Activated naive CD8-positive, alpha-beta T cell treated with anti-CD3 and anti-CD28 coated beads, Interleukin-2, amount 10 ng/mL, durations not matched to agents 7 days and 5 days (primary cell): ENCODE data around the gene CENPX. TPM values are rescaled to one million over a fixed set of nuclear protein-coding genes. Genes with fewer than 3 reads are reported as not detected.
"Not testable (repeated sequence)": the region's sequence is repeated elsewhere in the genome, so short reads cannot be mapped to it uniquely, and the experiment has no call there.

ENCODE experiments used
- ATAC-seq: fragments of 150-1000 bp; cut with Tn5 transposase; one replicate; pipeline ENCODE4 v1.10.0; 2021; ENCODE audit warnings: low read depth, moderate library complexity
- POLR2A ChIA-PET: fragments of 350-600 bp; sonication (Branson Sonifier 250); formaldehyde crosslinking; loops from one replicate; lab custom pipeline; 2021; ENCODE audit warnings: antibody characterized with exemption; lab: Charles Lee
- DNase-seq: peaks from one replicate; pipeline ENCODE4 v3.0.0; 2021
- H3K27ac Mint-ChIP-seq: one replicate; pipeline ENCODE4 v1.8.0; 2022; ENCODE audit warnings: mild to moderate bottlenecking, mixed read lengths
- H3K27me3 Mint-ChIP-seq: one replicate; pipeline ENCODE4 v1.8.0; 2022; ENCODE audit warnings: mild to moderate bottlenecking, moderate library complexity, mixed read lengths
- H3K36me3 Mint-ChIP-seq: one replicate; pipeline ENCODE4 v1.8.0; 2021; ENCODE audit warnings: mild to moderate bottlenecking, mixed read lengths
- H3K4me1 Mint-ChIP-seq: one replicate; pipeline ENCODE4 v1.8.0; 2021; ENCODE audit warnings: mixed read lengths
- H3K4me3 Mint-ChIP-seq: one replicate; pipeline ENCODE4 v1.8.0; 2022; ENCODE audit warnings: mild to moderate bottlenecking, moderate library complexity, mixed read lengths
- H3K9me3 Mint-ChIP-seq: one replicate; pipeline ENCODE4 v1.8.0; 2021; ENCODE audit warnings: mixed read lengths
- total RNA-seq, 2 experiments: library from RNA; stranded (reverse); gene quantifications; one replicate each; pipeline ENCODE4 v1.2.3, GENCODE V29; 2021

The CENPX gene
- total RNA-seq, 2 experiments from 2014 or later: 62.0 to 64.7 TPM

DNA sequence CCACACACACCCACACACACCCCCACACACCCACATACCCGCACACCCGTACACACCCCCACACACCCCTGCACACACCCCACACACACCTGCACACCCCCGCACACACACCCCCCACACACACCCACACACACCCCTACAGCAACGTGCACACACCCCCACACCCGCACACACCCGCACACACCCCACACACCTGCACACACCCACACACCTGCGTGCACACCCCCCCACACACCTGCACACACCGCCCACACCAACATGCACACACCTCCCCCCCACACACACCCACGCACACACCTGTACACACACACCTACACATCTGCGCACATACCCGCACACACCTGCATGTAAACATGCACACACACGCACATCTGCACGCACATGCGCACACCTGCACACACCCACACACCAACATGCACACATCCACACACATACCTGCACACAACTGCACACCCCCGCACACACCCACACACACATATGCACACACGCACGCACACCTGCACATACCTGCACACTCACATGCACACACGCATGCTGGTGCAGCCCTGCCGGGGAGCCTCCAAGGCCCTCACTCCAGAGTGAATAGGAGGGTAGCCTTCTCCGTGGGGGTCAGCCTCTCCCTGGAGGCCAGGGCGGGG, 37.8 kb downstream of the CENPX start:
- Mint-ChIP-seq H3K4me3 (no peak overlapping the region), H3K9me3 (no peaks in the 10 kb centered on the region), H3K4me1 (peaks cover 15% of the 10 kb centered on the region), H3K27ac (no peak overlapping the region), H3K36me3 (peaks cover 15% of the 10 kb centered on the region), H3K27me3 (peaks cover 4% of the 10 kb centered on the region)
- ATAC-seq (no peak), DNase-seq (no peak)
- POLR2A ChIA-PET: no interaction called here

- ATAC-seq (no peak), DNase-seq (no peak)
- H3K9me3 Mint-ChIP-seq: no peaks in the 10 kb centered on the region
- no peak overlapping the region for H3K27ac Mint-ChIP-seq
- H3K4me1 Mint-ChIP-seq: peaks cover 21% of the 10 kb centered on the region
- POLR2A ChIA-PET: interaction anchor here (0.7 kb wide), 1 partner anchor 945 kb away, joined by 3 read pairs; no protein-coding TSS in a partner anchor
- peaks cover 19% of the 10 kb centered on the region for H3K36me3 Mint-ChIP-seq
- H3K27me3 Mint-ChIP-seq: peaks cover 4% of the 10 kb centered on the region
- no peak overlapping the region for H3K4me3 Mint-ChIP-seq
Measured at GRCh38 chr17:81983639-81984373, 38.9 kb downstream of the CENPX start.

GRCh38 chr17:81983011-81983638, 39.6 kb downstream of the CENPX start:
- Mint-ChIP-seq H3K36me3 (peaks cover 20% of the 10 kb centered on the region), H3K27me3 (peaks cover 4% of the 10 kb centered on the region), H3K9me3 (no peaks in the 10 kb centered on the region), H3K4me3 (no peak overlapping the region), H3K4me1 (peaks cover 24% of the 10 kb centered on the region), H3K27ac (no peak overlapping the region)
- DNase-seq: no peak
- POLR2A ChIA-PET: no interaction called here
- ATAC-seq: no peak

DNA sequence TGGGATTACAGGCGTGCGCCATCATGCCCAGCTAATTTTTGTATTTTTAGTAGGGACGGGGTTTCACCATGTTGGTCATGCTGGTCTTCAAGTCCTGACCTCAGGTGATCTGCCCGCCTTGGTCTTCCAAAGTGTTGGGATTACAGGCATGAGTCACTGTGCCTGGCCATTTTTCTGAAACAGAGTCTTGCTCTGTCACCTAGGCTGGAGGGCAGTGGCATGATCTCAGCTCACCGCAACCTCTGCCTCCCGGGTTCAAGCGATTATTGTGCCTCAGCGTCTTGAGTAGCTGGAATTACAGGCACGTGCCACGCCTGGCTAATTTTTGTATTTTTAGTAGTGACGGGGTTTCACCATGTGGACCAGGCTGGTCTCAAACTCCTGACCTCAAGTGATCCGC, 41.2 kb downstream of the CENPX start:
- H3K9me3 Mint-ChIP-seq, H3K27me3 Mint-ChIP-seq, ATAC-seq, H3K4me3 Mint-ChIP-seq, POLR2A ChIA-PET, H3K27ac Mint-ChIP-seq, DNase-seq: not testable (repeated sequence)
- Mint-ChIP-seq H3K4me1 (peaks cover 25% of the 10 kb centered on the region), H3K36me3 (peaks cover 19% of the 10 kb centered on the region)

GRCh38 chr17:81980707-81981343, 41.9 kb downstream of the CENPX start:
- peaks cover 28% of the 10 kb centered on the region for H3K4me1 Mint-ChIP-seq
- H3K4me3 Mint-ChIP-seq: no peak overlapping the region
- peaks cover 4% of the 10 kb centered on the region for H3K27me3 Mint-ChIP-seq
- POLR2A ChIA-PET: no interaction called here
- DNase-seq (no peak), ATAC-seq (no peak)
- H3K36me3 Mint-ChIP-seq: peaks cover 18% of the 10 kb centered on the region
- H3K9me3 Mint-ChIP-seq: no peaks in the 10 kb centered on the region
- H3K27ac Mint-ChIP-seq: no peak overlapping the region

DNA sequence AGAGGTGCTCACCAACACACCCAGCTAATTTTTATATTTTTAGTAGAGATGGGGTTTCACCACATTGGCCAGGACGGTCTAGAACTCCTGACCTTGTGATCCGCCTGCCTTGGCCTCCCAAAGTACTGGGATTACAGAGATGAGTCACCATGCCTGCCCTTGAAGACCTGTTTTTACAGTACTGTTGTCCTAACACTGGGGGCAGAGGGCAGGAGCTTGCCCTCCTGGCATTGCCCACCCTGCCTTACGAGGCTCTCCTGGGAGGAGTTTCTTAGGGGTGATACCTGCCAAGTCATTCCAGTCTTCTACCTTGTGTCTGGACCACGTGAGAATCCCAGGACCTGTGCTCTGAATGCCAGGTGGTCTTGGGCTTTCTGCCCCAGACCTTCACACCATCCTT, 42.6 kb downstream of the CENPX start:
- H3K9me3 Mint-ChIP-seq: no peaks in the 10 kb centered on the region
- POLR2A ChIA-PET: no interaction called here
- peaks cover 28% of the 10 kb centered on the region for H3K4me1 Mint-ChIP-seq
- peaks cover 4% of the 10 kb centered on the region for H3K27me3 Mint-ChIP-seq
- peaks cover 15% of the 10 kb centered on the region for H3K36me3 Mint-ChIP-seq
- peak overlapping the region; percentile 18 for H3K27ac Mint-ChIP-seq
- H3K4me3 Mint-ChIP-seq: no peak overlapping the region
- DNase-seq: no peak
- no peak for ATAC-seq

- Mint-ChIP-seq H3K27me3 (peaks cover 9% of the 10 kb centered on the region), H3K36me3 (peaks cover 11% of the 10 kb centered on the region), H3K4me1 (peaks cover 28% of the 10 kb centered on the region), H3K9me3 (no peaks in the 10 kb centered on the region), H3K27ac (peak overlapping the region; percentile 67), H3K4me3 (peak overlapping the region; percentile 69)
- ATAC-seq (no peak), DNase-seq (no peak)
- POLR2A ChIA-PET: interaction anchor here (0.7 to 3.0 kb wide), 5 partner anchors 11 to 44 kb away, joined by 3 to 31 read pairs (median 6); partner anchors contain the start of genes CENPX and LRRC45
Measured at GRCh38 chr17:81978524-81979298, 44.0 kb downstream of the CENPX start.

DNA sequence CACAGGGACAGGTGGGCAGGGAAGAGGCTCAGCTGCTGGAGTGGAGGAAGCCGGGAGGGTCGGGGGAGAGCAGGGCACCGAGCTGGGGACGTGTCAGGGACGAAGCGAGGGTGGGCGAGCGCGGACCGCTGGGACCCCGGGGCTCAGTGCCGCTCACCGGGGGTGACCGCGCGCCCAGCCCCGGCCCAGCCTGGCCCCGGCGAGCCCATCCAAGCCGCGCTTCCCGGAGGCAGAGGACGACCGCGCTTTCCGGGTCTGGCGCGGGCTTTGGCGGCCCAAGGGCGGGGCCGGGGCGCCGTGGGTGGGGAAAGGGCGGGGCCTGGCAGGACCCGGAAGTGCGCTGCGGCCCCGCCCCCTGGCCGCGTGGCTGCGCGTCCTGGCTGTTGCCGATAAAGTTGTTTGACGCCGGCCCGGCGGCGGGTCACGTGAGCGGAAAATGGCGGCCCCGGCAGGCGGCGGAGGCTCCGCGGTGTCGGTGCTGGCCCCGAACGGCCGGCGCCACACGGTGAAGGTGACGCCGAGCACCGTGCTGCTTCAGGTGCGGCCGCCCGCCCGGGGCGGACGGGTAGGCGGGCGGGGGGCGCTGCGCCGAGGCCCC, 45.4 kb downstream of the CENPX start, which contains the start of gene ASPSCR1:
Gene ASPSCR1, plus strand, starts transcription at position 419 of the 598 bp plus-strand sequence. Its CDS starts 18 bp downstream, at position 437.
- POLR2A ChIA-PET: interaction anchor here (1.0 to 3.0 kb wide), 3 partner anchors 9 to 46 kb away, joined by 3 to 31 read pairs (median 7); partner anchors contain the start of genes CENPX and LRRC45
- H3K4me1 Mint-ChIP-seq: peaks cover 28% of the 10 kb centered on the region
- peaks cover 10% of the 10 kb centered on the region for H3K27me3 Mint-ChIP-seq
- no peaks in the 10 kb centered on the region for H3K9me3 Mint-ChIP-seq
- peaks cover 11% of the 10 kb centered on the region for H3K36me3 Mint-ChIP-seq
- peak within 1 kb of the TSS; percentile 99 for H3K27ac Mint-ChIP-seq
- DNase-seq: peak; percentile 98
- H3K4me3 Mint-ChIP-seq: peak within 1 kb of the TSS; percentile 97
- peak; percentile 72 for ATAC-seq

DNA sequence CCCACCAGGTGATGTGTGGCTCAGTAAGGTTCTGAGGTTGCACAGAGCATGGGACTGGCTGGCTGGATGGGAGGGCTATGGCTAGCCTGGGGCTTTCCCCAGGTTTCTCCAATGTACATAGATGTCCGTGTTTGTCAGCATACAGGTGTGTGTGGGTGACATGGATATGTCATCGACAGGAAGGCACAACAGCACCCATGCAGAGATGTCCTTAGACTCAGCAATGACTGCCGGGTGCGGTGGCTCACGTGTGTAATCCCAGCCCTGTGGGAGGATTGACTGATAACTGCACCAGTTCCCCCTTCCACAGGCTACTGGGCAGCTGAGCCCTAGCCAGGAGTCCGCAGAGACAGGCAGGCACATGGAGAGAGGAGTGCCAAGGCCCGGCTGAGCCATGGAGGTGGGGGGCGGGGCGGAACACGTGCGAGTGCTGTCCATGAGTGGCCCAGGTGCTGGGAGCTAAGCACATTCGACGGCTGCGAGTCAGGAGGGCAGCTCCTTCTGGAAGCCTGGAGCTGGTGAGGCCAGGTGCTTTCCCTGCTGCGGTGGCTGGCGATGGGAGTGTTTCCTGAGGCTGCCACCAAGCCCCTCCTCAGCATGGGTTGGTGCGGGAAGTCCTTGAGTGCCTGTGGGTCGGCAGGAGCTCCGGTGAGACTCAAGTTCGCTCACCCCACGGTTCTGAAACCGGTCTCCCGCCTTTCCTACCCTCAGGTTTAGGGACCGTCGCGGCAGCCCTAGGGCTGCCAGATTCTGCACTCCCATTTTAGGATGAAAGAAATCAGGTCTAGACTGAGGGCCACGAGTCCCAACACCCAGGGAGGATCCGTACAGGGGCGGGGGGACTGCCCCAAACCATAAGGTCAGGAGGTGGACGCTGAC, 46.1 kb downstream of the CENPX start:
- POLR2A ChIA-PET: interaction anchor here (1.2 to 3.0 kb wide), 2 partner anchors 9 to 46 kb away, joined by 7 to 31 read pairs; partner anchors contain the start of genes CENPX and LRRC45
- H3K9me3 Mint-ChIP-seq: no peaks in the 10 kb centered on the region

DNA sequence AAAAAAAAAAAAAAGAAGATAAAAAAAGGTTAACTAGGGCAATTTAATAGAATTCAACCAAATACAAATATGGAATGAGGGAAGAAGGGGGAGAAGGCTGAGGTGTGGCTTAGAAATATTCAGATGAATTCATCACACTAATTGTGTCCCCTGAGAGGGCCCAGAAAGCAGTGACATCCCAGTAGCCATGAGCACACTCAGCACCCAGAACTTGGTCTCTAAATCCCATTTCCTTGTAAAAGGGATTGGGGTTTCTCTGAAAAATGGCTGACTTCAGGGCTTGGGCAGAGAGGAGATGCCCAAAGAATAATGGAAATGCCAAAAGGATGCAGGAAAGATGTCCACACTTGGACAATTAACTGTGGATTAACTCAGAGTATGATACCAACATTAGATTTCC, 49.2 kb downstream of the CENPX start:
- Mint-ChIP-seq H3K27ac (no peak overlapping the region), H3K4me1 (peaks cover 12% of the 10 kb centered on the region), H3K27me3 (peaks cover 9% of the 10 kb centered on the region), H3K36me3 (peaks cover 3% of the 10 kb centered on the region), H3K4me3 (no peak overlapping the region), H3K9me3 (no peaks in the 10 kb centered on the region)
- POLR2A ChIA-PET: no interaction called here
- DNase-seq (no peak), ATAC-seq (no peak)

More for the DNA sequence above, 46.1 kb downstream of the CENPX start:
- H3K4me1 Mint-ChIP-seq: peaks cover 28% of the 10 kb centered on the region
- H3K4me3 Mint-ChIP-seq: peak overlapping the region; percentile 97
- peaks cover 13% of the 10 kb centered on the region for H3K27me3 Mint-ChIP-seq
- peaks cover 11% of the 10 kb centered on the region for H3K36me3 Mint-ChIP-seq
- ATAC-seq: peak; percentile 22
- H3K27ac Mint-ChIP-seq: peak overlapping the region; percentile 99
- DNase-seq: peak; percentile 52
